ELR (cell line): Measurements from ENCODE around the gene SRRM1.
"Not testable (repeated sequence)": the region's sequence is repeated elsewhere in the genome, so short reads cannot be mapped to it uniquely, and the experiment has no call there.

Experiments
- DNase-seq: peaks from one replicate; pipeline ENCODE4 v3.0.0-alpha.2; 2015; ENCODE audit warnings: low read depth

The SRRM1 gene

DNA sequence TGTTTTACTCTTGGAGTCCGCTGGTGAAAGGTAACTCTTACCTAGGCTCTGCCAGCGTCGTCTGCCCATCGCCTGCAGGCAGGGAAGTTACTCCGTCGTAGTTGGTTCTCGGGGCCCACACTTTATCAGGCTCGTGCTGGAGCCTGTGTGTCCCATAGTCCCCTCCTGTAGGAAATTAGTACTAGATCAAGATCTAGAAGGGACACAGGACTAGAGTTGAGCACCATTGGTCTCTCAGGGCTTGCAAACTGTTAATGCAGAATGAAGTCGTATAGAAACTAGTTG, 940 bp downstream of the SRRM1 start:
- DNase-seq, result no peak

DNA sequence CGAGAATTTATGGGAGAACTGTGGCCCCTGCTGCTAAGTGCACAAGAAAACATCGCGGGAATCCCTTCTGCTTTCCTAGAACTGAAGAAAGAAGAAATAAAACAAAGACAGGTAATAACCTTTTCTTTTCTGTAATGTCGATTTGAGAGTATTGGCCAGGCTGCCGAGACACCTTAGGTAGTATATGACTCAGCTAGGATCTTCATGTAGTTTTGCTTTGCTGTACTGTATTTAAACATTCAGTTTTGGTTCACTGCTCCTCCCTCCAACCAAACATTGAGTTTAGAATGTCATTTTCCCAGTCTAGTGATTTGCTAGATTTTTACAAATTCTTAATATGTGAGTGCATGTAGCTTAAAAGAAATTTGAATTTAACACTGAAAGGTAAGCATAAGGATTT, 5.8 kb downstream of the SRRM1 start:
- DNase-seq, result no peak

DNA sequence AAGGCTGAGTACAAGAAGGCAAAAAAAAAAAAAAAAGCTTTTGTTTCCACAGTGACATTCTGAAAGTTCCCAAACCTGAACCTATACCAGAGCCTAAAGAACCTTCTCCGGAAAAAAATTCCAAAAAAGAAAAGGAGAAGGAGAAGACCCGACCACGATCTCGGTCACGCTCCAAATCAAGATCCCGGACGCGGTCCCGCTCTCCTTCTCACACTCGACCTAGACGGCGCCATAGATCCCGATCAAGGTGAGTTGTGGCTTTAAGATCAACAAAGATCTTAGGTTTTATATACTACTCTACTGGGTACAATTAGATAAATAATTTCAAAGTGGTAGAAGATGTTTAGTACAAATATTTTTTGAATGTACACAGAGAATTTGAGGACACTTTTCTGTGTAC, 9.3 kb downstream of the SRRM1 start:
- no peak for DNase-seq

DNA sequence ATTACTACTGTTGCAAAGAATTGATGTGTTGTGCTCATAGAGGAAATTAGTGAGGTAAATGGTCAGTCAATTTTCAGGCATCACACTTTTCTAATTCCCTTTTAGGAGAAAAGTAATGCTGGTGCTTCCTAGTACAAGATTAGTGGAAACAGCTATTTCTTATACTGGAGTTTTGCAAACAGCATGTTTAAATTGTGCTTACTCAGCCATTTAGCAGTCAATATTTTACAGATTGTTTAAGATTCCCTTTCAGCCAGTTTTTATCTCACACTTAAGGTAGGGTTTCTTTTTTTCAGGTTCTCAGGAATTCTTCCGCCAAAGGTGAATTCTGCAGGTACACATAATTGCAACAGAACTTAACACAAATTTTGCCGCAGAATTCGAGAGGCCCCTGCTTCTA, 10.9 kb downstream of the SRRM1 start:
- DNase-seq, result no peak

DNA sequence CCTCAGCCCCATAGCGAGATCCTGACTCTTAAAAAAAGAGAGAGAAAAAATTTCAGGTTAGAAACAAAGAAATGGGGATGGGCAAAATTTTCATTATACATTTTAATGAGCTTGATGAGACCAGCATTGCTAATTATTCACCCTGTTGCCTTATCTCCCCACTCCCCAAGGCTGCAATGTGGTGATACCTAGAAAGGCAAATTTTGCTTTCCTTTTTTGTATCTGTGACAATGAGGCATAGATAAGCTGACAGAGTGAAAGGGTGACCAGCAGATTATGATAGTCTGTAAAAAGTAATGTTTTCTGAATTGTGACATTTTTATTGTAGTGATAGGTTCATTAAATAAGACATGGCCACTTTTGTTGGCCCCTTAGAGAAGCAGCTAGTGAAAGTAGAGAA, 12.9 kb downstream of the SRRM1 start:
- DNase-seq, result no peak

DNA sequence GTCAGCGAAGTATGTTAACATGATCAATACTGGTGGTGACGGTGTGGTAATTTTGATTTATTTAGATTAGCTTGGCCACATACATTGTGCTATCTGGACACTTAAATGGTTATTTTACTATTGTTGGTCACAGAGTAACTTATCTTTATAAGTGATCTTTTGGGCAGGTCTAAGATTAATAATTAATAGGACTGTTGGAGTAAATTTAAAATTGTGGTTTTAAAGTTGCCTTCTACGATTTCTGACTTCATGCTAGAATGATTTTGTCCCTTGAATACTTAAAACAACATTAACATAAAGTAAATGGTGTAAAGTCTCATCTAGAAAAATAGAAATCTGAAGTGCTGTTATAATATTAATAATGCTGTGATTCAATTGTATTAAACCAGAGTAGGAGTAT, 14.7 kb downstream of the SRRM1 start:
- DNase-seq, result no peak

DNA sequence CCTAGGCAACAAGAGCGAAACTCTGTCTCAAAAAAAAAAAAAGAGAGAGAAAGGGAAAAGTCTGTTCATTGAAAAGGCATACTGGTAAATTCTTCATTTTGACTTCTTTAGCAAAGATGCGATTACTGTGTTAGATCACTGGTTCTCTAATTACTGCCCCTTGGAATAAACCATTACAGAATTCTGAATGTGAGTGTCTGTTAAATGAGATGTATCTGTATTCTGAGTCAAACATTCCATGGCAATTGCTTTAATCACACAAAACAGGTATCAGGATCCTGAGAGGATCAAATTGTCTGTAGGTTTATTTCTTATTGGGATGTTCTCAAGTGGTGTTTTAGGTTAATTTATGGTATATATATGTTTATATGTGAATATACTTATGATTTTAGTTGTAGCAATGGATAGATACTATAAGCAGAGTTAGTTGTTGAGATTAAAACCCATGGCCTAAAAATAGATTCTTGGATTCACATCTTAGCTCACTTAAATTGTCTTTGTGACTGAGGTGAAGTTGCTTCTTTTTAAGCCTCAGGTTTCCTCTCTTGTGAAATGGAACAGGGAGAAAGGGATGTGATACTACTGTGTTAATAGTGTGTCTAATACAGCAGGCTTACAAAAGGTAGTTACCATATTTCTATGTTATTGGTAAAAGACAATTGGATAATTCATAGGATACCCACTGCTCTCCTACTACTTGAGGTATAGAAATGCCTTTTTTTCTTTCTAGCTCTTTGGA, 16.2 kb downstream of the SRRM1 start:
- no peak for DNase-seq

DNA sequence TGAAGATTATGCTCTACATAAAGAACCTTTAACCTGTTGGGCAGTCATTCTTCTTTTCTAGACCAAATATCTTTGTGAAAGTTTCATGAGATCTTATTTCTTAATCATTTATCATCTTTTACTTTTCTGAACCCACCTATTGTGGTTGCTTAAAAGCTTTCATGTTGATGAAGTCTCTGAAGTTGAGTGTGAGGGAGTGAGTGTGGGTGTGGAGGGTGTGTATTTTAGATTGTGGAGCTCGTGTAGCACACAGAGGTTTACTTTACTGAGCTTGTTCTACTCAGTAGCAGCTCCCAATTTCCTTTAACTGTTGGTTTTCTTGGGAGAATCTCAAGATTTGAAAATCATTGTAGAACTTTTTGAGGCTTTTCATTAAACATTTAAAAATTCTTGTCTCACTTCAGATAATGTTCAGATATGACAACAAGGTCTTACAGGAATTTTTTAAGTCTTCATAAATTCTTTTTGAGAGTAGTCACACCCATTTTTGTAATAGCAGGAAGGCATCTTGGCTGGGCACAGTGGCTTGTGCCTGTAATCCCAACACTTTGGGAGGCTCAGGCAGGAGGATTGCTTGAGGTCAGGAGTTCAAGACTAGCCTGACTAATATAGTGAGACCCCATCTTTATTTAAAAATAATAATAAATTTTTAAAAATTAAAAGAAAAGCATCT, 17.0 kb downstream of the SRRM1 start:
- no peak for DNase-seq

DNA sequence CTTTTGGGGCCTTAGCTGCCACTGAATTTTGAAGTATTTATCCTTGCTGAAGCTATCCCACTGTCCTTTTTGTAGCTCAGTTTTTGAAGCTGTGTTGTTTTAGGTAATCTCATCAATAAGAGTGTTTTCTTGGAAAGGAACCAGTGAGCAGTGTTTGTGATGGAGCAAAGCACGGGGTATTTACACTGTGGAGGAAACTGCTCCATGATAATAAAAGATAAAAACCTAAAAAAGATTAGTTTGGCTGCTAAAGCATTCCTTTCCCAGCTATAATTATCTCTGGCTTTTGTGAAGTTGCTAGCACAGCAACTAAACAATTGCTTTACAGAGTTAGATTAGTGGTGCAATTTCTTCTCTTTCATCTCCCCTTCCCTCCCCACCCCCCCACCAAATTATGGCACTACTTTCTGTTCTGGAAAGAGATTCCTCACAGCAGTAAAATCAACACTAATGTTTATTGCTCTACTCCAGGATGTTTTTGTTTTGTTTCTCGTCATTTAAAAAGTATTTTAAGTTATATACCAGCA, 21.5 kb downstream of the SRRM1 start:
- no peak for DNase-seq

DNA sequence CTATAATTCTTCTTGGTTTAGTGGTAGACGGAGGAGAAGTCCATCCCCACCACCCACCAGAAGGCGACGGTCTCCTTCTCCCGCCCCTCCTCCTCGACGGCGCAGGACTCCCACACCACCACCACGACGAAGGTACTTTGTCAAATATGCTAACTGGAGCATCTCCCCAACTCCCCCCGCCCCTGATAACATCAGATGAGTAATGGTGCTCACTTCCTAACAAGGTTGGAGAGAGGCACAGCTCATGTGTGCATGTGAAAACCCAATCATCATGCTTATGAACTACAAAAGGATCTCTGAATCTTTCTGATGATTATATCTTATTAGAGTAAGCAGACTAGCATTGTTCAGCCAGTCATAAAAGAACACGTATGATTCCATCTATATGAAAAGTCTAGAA, 23.7 kb downstream of the SRRM1 start:
- DNase-seq, result peak; percentile 43

DNA sequence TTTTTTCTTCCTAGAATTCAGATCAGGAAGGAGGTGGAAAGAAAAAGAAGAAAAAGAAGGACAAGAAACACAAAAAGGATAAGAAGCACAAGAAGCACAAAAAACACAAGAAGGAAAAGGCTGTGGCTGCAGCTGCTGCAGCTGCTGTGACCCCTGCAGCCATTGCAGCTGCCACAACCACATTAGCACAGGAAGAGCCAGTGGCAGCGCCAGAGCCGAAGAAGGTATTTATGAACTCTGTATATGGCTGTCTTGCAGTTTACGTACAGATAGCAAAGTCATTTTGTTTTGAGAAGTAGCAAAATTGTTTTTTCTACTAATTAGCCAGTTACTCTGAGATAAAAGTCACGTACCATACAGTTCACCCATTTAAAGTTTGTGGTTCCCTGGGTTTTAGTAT, 28.3 kb downstream of the SRRM1 start:
- not testable (repeated sequence) for DNase-seq

DNA sequence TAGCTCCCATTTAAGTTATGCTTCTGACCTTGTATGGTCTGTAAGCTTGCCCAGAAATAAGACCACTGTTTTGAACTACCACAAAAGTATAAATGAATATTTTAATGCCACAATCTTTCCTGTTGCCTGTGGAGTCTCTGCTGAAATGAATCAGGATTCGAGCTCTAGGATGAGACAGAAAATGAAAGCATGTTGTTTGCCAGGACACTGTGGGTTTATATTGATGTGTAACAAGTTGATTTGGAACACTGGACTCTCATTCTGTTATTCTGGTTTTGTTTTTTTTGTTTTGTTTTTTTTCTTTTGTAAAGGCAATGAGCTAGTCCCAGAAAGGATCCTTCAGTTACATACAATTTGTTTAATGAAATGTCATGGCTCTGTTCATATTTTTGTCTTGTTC, 29.6 kb downstream of the SRRM1 start:
- peak; percentile 26 for DNase-seq

DNA sequence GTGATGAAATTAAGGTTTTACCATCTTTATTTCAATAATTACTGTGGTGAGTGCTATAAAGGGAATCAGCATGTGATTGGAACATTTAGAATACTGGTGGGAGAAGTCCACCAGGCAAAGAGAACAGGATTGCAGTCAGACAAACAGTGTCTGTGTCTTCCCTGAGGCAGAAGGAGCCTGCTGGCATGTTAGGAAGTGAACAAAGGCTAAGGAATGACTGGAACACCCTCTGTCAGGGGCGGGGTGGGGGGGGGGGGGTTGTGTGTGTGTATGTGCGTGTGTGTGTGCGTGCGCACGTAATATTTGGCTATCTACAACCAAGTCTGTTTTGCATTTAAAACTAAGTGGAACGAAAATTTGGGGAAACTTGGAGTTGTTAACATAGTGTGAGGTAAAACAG, 30.2 kb downstream of the SRRM1 start:
- DNase-seq, result peak; percentile 46

DNA sequence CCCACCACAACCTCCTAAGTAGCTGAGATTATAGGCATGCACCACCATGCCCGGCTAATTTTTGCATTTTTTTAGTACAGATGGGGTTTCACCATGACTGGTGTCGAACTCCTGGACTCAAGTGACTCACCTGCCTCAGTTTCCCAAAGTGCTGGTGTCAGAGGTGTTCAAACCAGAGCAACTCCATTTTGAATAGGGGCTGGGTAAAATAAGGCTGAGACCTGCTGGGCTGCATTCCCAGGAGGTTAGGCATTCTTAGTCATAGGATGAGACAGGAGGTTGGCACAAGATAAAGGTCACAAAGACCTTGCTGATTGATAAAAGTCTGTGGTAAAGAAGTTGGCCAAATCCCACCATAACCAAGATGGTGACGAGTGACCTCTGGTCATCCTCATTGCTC, 35.3 kb downstream of the SRRM1 start:
- peak; percentile 54 for DNase-seq

DNA sequence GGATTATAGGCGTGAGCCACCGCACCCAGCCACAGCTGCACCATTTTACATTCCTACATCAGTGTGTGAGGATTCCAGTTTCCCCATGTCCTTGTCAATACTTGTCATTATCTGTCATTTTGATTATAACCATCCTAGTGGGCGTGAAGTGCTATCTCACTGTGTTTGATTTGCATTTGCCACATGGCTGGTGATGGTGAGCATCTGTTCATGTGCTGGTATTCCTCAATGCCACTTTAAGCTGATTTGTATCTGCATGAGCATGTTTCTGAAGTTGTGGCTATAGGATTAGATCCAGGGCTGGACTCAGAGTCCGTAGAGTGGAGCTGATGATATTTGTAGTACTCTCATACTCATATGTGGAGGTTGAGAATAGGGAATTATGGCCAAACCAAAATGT, 36.6 kb downstream of the SRRM1 start:
- no peak for DNase-seq

DNA sequence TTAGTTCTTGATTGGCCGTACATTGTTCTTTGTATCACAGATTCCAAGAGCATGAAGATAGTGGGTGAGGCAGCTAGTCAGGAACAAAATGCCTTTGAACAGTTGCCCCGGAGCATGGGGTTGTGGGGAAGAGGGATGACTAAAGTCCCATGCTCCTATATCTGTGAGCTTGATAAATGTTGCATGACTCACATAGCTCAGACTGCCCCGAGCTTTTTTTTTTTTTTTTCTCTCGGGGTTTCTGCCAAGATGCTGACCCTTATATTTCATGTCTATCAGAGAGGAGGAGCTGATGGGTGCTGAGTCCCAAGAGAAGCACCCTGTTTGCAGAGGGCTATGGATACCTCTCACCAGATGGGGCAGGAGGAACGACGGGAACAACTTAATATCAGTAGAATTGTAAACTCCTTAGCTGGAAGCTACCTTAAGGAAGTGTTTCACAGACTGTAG, 40.6 kb downstream of the SRRM1 start:
- peak; percentile 99 for DNase-seq

DNA sequence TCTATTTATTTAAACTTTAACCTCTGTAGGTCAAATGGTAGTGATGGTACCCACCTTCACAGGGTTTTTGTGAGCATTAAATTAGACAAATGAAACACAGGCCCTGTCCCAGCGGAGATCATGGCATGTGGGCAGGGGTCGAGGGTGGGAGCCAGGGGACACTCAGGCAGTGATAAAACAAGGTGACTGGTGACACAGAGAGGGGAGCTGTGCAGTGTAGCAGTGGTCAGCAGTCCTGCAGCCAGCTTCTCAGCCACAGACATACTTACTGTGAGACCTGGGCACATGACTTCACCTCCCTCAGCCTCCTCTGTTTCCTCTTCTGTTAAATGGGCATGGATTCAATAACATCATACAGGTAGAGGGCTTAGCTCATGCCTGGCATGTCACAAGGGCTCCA, 44.9 kb downstream of the SRRM1 start:
- no peak for DNase-seq

DNA sequence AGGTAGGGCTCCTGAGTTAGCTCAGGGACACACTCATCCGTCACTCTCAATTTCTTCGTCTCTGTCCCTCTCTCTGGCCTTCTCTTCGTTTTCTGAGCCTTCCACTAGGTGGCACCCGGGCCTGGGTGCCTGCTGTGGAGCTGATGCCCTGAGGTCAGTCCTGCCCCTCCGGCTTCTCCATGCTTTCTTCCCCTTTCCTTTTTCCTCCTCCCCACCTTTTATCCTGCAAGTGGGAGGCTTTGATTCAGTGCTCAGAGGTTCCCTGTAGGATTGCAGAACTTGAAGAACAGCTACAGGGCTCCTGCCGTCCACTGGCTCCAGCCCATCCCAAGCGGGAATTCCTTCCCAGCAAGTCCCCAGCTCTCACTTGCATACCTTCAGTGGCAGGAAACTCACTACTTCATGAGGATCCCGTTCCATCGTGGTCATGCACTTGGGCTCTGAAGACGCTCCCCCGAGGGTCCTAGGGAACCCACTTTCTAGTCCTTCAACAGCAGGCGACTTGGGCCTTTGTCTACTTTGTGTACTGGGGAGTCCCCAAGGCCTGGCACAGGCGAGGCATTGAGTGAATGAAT, 45.6 kb downstream of the SRRM1 start:
- peak; percentile 82 for DNase-seq

DNA sequence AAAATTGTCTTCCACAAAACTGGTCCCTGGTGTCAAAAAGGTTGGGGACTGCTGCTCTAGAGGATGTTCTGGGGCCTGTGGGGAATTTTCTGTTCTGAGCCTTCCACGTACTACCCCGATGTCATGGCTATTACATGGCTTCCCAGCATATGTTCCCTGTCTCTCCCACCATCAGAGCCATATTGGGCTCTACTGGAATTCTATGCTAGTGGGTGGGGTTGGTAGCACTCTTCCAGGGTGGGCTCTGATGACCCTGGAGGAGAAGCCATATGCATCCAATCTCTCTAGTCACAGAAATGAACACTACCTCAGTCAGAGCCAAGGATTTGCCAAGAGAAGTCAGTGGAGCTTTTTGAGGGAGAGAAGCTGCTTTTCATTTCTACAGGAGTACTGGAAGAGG, 47.9 kb downstream of the SRRM1 start:
- DNase-seq, result no peak

DNA sequence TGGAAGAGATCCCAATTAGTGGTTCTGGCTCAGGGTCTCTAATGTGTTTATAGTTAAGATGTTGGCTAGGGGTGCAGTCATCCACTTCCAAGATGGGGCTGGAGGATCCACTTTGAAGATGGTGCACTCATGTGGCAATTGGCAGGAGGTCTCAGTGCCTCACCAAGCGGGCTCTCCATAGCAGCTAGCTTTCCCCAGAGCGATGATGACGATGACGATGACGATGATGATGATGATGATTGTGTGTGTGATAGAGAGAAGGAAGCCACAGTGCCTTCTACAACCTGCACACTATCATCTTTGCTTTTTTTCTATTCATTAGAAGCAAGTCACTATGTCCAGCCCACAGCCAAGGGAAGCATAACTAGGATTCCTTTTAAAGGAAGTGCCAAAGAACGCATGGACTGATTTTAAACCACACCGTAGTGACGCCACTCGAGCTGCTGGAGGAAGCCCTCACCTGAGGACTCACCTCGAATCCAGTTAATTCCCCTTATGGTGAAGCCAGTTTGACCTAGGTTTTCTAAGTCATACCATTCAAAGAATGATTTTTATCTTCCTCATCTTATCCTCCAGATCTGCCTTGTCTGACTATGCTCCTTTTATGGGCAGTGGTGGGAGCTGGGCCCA, 49.4 kb downstream of the SRRM1 start:
- DNase-seq, result no peak

DNA sequence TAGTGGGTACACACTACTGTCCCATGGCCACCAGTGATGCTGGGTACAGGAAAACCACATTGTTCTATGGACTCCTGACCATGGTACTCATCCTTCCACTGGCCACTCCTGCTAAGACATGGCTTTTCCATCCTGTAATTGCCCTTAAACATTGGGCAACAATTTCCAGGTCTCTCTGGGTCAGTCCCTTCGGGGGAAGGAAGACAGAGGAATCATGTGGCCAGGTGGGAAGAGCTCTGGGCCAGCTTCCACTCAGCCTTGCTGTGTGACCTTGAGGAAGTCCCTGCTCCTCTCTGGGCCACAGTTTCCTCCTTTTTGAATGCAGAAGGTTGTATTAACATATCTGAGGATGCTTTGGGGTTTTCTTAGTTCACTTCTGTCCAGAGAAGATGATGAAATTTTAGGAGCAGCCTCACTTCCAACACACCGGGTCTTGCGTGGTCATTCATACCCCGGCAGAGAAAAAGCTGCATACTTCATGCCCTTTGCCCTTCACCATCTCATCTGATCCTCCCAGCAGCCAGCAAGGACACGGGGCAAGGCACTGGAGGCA, 50.8 kb downstream of the SRRM1 start:
- no peak for DNase-seq

DNA sequence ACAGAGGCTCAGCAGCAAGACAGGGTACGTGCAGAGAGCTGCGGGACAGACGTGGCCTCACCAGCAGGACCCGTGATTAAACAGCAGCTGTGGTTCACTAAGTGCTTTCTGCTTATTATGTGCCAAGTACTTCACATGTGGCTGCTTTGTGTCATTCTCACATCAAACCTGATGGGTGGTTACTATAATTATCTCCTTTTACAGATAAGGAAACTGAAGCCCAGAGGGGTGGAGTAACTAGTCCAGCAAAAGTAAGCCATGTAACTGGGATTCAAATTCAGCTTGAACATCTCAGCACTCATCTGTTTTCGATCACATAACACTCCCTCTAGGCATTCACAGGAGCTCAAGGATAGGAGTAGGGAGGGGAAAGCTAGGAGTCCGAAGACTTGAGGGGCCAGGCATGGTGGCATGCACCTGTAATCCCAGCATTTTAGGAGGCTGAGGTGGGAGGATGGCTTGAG, 51.3 kb downstream of the SRRM1 start:
- no peak for DNase-seq
